Cardiac septum (tissue), 1 donor: ENCODE data around the gene METAP1. TPM values are rescaled to one million over a fixed set of nuclear protein-coding genes. Genes with fewer than 3 reads are reported as not detected.
"Not testable (repeated sequence)": the region's sequence is repeated elsewhere in the genome, so short reads cannot be mapped to it uniquely, and the experiment has no call there.

Source experiments
- DNase-seq: peaks from one replicate; pipeline ENCODE4 v3.0.0-alpha.2; 2020; ENCODE audit warnings: low spot score
- intact Hi-C: fragments of 100-400 bp; cut with DNase I; formaldehyde crosslinking; loops from one replicate; pipeline ENCODE4 v1.14.0; 2022
- long read RNA-seq: library from polyadenylated mRNA; unstranded; transcript quantifications from one replicate; pipeline ENCODE4 v2.0.0, GENCODE V29; 2021
- total RNA-seq: library from RNA; stranded (reverse); fragmentation: NEBNext Ultra II Directional; extraction: Animal tissue kit (Norgen Biotek cat#: 25700); gene quantifications from one replicate; pipeline ENCODE4 v1.2.1, GENCODE V29; 2021
- donor health status: DM: no; HTN: no; CAD: no.

METAP1 gene
- total RNA-seq = 56.2 TPM
- long read RNA-seq, transcript METAP1-201 (11 exons, 2,791 nt) = major isoform, 66 of 89 reads
- long read RNA-seq, partial matches to known transcripts = 4 of 89 reads
- long read RNA-seq, other reads (novel, unspliced or antisense) = 19 of 89 reads

DNA sequence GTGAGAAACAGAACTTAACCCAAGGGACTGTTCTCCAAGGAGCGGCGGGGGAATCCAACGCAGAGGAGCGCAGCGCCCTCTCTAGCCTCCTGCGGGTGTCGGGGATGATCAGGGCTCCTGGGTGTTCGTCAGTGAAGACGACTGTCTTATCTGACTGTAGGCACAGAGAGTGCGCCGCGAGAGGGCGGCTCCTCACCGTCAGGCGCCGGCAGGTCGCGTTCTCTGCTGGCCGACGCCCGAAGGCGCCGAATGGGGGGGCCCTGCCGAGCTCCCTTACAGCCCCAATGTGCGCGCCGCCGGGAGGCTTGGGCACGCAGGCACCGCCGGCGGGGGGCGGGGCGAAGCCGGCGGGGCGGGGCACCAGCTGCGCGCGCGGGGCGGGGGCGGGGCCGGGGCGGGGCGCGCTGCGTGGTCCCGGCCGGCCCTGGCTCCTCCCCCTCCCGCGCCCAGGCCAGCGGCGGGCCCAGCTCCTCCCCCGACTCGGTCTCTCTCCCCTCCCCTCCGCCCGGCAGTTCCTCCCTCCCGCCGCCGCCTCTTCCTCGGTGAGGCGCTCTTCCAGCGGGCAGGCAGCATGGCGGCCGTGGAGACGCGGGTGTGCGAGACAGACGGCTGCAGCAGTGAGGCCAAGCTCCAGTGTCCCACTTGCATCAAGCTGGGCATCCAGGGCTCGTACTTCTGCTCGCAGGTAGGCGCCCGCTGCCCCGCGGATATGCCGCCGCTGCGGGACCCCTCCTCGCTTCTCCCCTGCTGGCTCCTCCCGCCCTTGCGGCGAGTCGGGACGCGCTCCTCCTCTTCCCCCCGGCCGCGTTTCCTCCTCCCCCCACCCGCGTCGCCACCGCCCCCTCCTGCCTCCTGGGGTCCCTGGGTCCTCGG lies at the start of gene METAP1:
METAP1 (plus strand) TSS at position 539 of the 873 bp plus-strand sequence; CDS start at position 572, 33 bp downstream.
- intact Hi-C loops = loop anchor here (2.0 to 10.0 kb wide), 6 partner anchors 61 to 733 kb away; partner anchors contain the start of genes ADH5, EIF4E, RAP1GDS1 and TSPAN5
- peak; percentile 97 for DNase-seq

DNA sequence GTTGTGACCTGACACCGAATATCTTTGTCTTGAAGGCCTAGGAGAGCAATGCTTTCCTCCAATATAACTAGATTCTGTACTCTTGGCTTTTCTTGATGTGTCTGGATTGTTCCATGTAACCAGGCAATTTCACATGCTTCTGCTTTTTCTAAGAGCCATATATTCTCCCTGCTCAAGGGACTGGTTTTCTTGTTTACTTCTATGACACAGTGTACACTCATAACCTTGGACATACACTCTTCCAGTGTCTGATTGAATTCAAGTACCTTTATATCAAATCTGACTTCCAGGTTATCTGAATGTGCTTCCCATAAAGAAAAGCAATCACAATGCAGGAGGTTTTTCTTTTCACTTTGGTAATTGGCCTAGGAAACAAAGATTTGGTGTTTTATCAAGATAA lies 49.2 kb upstream of the METAP1 start:
- intact Hi-C loops = loop anchor here (10.0 kb wide), 1 partner anchor 458 kb away; no protein-coding TSS in a partner anchor
- DNase-seq = no peak

DNA sequence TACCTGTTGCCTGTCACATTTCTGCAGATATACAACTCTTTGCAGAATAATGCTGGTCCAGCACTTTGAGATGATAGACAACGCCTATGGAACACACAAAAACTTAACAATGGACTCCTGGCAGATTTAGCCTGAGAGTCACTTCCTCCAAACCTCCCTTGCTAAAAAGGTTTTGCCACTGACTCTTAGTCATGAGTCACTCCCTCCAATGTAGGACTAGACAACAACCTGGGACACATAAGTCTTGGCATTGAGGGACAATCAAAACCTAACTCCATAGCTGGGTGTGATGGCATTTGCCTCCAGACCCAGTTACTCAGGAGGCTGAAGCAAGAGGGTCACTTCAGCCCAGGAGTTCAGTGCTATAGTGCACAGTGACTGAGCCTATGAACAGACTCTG lies 44.6 kb upstream of the METAP1 start:
- intact Hi-C loops = no loop called here
- no peak for DNase-seq

DNA sequence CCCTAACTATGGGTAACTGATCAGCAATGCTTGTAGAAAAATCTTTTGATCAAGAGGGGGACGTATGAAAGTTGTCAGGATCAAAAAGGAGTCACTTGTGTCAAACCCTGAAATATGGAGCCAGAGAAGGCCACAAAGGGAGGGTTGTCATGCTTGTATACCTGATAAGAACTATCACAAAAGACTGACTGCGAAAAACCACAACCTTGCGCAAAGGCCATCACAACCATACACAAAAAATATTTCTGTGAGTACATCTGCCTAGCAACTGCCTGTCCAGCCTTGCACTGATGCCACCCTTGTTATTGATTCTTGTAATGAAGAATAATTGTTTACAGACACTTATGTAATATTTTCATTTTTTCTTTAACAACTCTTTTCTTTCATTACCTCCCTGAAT lies 43.8 kb upstream of the METAP1 start:
- intact Hi-C loops = no loop called here
- no peak for DNase-seq

DNA sequence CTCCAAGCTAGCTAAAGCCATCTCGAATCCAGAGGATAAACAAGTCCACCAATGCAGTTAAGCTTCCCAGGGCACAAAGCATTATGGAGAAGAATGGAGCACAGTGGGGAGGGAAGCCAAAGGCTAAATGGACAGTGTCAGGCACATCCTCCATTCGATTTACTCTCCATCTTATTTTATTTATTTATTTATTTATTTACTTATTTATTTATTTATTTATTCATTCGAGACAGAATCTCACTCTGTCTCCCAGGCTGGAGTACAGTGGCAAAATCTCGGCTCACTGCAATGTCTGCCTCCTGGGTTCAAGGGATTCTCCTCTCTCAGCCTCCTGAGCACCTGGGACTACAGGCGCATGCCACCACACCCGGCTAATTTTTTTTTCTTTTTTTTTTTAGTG lies 40.3 kb upstream of the METAP1 start:
- DNase-seq = no peak
- intact Hi-C loops = no loop called here

DNA sequence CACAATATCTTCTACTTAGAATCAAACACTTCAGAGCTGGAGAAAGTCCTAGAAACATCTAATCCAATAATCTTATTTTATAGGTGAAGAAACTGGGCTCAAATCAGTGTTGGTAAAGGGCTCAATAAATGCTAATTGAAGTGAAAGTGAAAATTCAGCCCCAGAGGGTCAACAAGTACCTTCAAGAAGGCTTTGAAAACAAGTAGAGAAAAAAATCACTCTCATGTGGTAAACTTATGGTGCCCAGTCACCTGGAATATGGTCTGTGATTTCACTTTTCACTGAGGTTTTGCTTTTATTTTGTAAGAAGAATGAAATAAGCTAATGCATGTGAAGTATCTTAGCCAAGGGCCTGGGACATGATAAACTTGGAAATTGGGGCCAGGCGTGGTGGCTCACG lies 37.5 kb upstream of the METAP1 start:
- no peak for DNase-seq
- intact Hi-C loops = no loop called here

DNA sequence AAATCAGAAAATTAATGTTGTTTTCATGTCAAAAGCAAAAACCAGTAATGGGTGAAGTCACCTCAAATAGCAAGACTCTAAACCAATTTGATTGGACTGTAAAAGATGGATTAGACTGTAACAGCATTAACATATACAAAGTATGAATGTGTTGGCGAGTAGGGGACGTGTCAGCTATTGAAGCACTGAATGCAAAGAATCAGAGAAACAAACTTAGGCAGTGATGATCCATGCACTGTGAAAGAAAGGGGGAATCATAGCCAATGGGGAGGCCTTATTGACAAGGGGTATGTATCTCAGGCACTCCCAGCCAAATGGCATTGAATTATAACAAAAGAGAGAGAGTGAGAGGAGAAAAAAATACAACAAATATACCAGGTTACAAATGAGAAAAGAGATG lies 36.1 kb upstream of the METAP1 start:
- intact Hi-C loops = no loop called here
- no peak for DNase-seq

DNA sequence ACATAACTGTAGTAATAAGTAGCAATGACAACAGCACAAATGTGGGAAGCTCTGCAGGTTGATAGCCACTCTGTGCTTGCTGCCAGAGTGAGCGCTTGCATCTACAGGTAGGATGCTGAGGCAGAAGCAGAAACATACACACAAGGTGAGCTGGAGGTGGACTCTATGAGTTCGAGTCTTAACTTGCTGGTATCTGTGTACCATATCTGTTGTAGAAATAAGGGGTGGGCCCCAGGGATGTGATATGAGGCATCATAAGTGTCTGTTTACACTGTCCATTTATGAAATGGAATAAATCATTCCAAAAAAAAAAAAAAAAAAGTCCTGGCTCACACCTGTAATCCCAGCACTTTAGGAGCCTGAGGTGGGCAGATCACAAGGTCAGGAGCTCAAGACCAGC lies 33.8 kb upstream of the METAP1 start:
- intact Hi-C loops = no loop called here
- no peak for DNase-seq

DNA sequence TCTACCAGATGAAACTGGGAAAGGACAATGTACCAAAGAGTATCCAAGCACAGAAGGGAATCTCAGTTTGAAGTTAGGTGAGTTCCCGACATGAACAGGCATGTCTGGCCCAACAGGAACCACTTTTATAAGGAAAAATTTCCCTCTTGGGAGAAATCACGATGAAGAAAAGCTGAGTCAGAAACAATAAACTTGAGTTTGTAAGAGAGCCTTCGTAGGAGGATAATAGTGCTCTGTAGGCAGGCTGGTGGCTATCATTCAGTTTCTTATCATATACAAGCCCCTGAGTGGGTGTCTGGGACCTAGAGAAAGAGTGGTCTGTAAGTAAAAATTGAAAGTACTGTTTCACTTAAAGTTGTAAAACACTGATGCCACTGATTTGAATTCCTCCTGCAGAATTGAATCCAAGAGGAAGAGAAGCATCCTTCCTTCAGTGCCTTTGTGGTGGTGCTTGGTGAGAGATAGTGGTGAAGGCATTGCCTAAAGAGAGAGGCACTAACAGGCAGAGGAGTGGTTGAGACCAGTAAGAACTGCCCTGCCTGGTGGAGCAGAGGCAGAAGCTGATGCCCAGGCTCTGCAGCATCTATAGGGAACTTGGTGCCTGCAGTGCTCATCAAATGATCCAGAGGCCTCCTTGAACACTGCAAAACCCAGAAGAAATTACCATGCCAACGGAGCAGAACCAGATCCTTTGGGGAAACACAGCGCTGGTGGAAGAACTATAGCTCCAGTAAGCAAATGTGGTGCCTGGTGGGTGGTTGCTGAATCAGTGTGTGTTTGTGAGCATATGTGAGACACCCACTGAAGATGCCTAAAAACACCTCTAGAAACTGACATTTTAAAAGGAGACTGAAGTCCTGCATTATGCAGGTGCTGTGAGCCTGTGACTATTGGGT lies 31.7 kb upstream of the METAP1 start:
- DNase-seq = no peak
- intact Hi-C loops = no loop called here

DNA sequence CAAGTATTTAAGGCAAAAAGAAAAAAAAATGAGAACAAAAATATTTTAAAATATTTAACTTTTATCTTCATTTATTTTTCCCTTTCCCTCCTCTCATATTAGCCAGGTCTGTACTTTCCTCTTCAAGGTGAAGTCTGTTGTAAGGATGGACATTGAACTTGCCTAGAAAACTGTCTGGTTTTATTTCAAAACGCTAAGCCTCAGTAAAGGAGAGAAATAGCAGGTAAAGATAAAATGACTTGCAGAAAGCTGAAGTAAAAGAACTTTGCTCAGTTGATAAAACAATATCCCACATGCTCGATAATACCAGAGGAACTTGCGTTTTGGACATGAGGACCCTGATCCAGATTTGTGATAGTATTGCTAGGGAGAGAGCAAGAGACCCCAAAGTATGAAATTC lies 28.6 kb upstream of the METAP1 start:
- no peak for DNase-seq
- intact Hi-C loops = no loop called here

DNA sequence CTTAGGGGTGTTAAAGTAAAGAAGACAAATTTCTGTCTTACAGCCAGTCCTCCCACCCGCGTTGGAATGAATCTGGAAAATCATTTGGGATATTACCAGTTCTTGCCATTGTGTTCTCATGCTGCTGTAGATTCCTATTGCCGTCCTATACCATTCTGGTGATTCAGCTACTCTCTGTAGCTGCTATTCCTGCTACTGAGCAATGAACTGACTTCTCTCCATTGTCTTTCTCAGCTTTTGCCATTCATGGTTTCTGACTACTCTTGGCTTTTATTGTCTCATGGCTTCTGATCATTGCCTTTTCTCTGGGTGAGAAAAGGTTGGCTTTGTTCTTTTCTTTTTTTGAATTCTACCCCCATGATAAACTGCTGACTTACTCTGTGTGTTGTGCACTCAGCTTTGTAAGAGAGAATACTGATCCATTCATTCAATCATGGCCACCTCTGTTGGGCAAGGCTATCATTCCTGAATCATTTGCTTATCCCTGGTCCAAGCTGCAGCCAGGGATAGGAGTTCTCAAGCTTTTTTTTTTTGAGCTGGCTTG lies 27.7 kb upstream of the METAP1 start:
- DNase-seq = no peak
- intact Hi-C loops = no loop called here

DNA sequence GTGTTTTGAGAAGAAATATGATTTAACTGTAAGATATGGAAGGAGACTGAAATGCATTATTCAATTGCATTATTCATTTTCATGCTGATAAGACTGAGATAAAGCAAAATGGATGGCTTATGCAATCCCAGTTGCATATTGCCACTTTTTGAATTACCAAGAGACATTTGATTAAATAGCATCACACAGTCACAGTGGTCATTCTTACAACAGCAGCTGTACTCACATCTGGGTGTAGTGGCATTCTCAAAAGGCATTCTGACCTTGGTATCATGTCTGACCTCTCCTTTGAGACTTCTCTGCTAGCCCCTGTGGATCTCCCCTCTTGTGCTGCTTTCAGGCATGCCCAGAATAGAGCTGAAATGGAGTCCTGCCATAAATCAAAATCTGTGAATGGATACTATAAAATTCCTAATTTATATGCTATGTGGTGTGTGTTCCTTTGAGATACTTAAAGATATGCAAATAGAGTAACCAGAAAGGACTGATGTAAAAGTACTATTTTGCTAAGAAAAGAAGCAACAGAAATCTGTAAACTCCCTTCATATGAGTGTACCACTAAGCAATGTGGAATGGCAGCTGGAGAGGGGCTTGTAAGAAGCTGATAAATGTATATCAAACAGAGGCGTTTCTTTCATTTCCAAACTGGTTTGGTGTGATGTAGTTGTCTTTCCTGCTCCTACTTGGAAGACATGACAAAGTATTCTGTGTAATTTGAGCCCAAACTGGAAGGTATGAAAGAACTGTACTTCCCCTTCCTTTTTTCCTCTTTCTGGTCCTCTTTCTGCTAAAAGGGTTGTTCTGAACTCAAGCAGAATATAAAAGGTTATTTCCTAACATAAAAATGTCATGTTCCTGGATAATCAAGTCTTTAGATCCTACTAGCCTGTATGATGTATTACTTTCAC lies 25.4 kb upstream of the METAP1 start:
- intact Hi-C loops = no loop called here
- no peak for DNase-seq

DNA sequence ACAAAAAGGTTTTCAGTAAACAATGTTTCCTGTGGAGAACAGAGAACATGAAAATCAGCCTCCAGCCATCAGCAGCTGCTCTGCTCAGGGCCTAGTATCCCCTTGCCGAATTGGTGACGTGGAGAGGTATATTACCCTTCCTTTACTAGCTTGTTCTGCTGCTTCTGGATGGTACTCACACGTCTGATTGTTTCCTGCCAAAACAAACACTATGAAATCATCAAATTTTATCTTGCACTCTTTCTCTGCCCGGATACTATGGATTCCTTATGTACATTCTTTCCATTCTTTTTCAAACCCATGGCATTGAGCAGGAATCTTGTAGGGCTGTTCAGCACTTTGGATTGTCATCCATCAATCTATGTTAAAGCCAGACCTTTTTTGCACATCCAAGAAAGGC lies 18.8 kb upstream of the METAP1 start:
- DNase-seq = no peak
- intact Hi-C loops = no loop called here

DNA sequence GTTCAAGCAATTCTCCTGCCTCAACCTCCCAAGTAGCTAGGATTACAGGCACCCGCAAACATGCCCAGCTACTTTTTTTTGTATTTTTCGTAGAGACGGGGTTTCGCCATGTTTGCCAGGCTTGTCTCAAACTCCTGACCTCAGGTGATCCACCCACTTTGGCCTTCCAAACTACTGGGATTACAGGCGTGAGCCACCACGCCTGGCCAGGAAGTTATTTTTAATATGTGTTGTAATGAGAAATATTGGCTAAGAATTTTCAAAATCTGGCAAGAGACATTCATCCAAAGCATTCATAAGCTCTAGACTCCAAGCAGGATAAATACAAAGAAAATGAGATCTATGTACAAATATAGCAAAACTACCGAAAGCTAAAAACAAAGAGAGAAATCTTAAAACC lies 18.0 kb upstream of the METAP1 start:
- intact Hi-C loops = no loop called here
- no peak for DNase-seq

DNA sequence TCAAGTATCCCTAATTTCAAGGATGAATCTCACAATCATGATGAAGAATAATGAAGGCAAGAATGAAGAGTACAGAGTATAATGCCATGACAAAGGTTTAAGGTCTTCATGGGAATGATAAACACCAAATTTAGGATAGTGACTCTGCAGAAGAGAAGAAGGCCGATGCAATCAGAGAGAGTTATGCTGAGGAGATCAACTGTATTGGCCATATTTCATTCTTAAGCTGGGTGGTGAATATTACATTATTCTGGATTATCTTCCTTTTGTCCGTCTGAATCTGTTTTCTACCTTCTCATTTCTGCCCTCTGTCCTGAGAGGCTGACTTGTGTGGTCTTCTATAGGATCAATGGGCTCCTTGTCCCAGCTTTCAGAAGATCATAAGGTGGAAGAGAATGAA lies 7.8 kb upstream of the METAP1 start:
- intact Hi-C loops = no loop called here
- no peak for DNase-seq

DNA sequence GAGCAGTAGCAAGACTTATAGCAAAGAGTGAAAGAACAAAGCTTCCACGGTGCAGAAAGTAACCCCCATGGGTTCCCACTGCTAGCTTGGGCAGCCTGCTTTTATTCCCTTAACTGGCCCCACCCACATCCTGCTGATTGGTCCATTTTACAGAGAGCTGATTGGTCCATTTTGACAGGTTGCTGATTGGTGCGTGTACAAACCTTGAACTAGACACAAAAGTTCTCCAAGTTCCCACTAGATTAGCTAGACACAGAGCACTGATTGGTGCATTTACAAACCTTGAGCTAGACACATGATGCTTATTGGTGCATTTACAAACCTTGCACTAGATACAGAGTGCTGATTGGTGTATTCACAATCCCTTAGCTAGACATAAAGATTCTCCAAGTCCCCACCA lies 2.7 kb upstream of the METAP1 start:
- not testable (repeated sequence) for DNase-seq
- intact Hi-C loops = loop anchor here (10.0 kb wide), 1 partner anchor 412 kb away; no protein-coding TSS in a partner anchor

DNA sequence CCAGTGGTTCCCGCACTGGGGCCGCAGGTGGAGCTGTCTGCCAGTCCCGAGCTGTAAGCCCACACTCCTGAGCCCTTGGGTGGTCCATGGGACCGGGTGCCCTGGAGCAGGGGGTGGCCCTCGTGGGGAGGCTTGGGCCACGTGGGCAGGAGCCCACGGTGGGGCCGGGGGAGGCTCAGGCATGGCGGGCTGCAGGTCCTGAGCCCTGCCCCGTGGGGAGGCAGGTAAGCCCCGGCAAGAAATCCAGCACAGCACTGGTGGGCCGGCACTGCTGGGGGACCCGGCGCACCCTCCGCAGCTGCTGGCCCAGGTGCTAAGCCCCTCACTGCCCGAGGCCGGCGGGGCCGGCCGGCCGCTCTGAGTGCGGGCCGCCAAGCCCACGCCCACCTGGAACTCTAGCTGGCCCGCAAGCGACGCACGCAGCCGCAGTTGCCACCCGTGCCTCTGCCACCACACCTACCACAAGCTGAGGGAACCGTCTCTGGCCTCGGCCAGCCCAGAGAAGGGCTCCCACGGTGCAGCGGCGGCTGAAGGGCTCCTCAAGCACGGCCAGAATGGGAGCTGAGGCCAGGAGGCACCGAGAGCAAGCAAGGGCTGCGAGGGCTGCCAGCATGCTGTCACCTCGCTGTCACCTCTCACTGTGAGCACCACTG lies 2.0 kb upstream of the METAP1 start:
- no peak for DNase-seq
- intact Hi-C loops = loop anchor here (2.0 to 10.0 kb wide), 4 partner anchors 63 to 411 kb away; partner anchors contain the start of genes ADH5 and EIF4E

DNA sequence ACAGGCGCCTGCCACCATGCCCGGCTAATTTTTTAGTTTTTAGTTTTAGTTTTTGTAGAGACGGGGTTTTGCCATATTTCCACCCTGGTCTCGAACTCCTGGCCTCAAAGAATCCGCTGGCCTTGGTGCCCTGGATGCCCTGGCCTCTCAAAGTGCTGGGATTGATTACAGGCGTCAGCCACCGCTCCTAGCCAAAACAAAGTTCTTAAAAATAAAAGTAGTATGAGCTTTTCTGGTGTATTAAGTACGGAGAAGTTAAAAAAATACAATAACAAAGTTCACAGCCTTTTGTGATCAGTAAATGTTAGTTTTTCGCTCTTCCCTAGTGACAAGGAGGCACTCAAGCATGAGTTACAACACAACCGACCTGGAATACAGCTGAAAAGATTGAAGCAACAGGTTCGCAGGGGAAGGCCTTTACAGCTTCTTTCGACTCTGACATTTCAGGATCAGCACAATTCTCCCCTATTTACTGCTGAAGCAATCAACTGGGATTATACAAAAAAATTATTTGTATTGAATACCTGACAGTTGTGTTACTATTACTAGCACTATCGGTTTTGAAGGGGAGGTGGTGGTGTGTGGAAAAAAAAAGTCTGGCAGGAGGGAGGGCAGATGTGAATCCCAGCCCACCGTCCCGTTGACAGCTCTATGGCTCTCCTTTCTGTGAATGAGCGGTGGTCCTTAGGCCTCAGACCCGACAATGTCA lies 893 bp upstream of the METAP1 start:
- intact Hi-C loops = loop anchor here (2.0 to 10.0 kb wide), 5 partner anchors 62 to 732 kb away; partner anchors contain the start of genes ADH5, EIF4E and RAP1GDS1
- no peak for DNase-seq
